GM10248 (cell line): ENCODE results near the gene S100A2.

Experiments
- CTCF ChIA-PET: fragments of 300-600 bp; sonication (Branson Sonifier 250); formaldehyde crosslinking; extraction: SDS; loops from one replicate; lab custom pipeline; 2021; ENCODE audit warnings: antibody characterized with exemption; lab: Yijun Ruan, JAX
- POLR2A ChIA-PET: fragments of 350-650 bp; sonication (Branson Sonifier 250); formaldehyde crosslinking; extraction: SDS; loops from one replicate; lab custom pipeline; 2020; ENCODE audit warnings: antibody characterized with exemption; lab: Yijun Ruan, JAX
- DNase-seq: peaks from one replicate; pipeline ENCODE4 v3.0.0; 2012; ENCODE audit errors: extremely low spot score
- TF ChIP-seq, protein P1 (sequence below): IDR thresholded peaks from 2 replicates; pipeline ENCODE4 v1.5.1; 2012; ENCODE audit warnings: mild to moderate bottlenecking, low read depth; ENCODE audit errors: extremely low read depth, missing control alignments, control extremely low read depth

Gene S100A2

DNA sequence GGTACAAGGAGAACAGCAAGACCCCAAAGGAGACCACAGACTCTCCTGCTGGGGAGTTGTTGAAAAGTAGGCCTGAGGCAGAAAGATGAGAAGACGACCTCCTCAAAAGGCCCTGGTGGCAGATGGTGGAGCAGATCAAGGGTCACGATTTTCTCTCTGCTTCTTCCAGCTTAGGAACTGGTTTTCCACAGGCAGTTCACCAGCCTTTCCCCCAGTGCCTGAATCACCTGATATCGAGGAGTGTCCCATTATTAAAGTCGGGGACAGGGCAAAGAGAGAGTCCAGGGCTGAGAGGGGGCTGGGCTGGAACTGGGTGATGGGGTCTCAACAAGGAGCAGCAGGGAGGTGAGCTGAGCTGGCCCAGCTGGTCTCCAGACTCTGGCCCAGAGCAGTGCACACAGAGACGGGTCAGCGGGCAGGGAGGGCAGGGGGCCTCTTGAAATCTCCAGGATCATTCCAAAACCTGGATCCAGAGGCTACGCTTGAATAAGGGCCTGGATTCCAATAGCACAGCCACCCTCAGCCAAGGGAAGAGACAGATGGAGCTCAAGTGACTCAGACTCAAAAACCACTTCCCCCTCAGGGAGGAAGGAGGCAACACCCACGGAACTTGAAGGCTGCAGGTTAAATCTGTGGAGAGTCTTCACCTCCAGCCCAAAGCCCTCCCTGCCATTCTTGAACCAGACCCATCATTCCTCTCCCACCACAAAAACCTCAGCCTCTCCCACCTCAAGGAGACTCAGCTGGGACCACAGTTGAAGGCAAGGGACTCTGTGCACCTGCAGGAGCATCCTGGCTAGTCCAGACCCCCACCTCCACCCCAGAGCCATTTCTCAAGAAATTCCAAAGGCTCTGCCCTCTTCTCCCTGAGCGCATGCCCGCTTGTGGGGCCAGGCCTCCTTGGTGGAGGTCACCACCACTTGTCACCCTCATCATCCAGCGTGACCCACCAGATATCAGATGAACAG is 25.0 kb downstream of the S100A2 start, which contains the start of gene S100A5:
Gene S100A5, minus strand, starts transcription at position 541 of the 968 bp plus-strand sequence. CDS start 743 bp downstream, outside the sequence.
- ChIA-PET POLR2A (interaction anchor here (0.6 to 1.6 kb wide), 2 partner anchors 12 to 450 kb away, joined by 5 read pairs; partner anchors contain the start of gene RPS27), CTCF (interaction anchor here (0.7 to 2.1 kb wide), 10 partner anchors 9 to 87 kb away, joined by 3 to 8 read pairs (median 5); partner anchors contain the start of genes S100A1 and S100A13)

DNA sequence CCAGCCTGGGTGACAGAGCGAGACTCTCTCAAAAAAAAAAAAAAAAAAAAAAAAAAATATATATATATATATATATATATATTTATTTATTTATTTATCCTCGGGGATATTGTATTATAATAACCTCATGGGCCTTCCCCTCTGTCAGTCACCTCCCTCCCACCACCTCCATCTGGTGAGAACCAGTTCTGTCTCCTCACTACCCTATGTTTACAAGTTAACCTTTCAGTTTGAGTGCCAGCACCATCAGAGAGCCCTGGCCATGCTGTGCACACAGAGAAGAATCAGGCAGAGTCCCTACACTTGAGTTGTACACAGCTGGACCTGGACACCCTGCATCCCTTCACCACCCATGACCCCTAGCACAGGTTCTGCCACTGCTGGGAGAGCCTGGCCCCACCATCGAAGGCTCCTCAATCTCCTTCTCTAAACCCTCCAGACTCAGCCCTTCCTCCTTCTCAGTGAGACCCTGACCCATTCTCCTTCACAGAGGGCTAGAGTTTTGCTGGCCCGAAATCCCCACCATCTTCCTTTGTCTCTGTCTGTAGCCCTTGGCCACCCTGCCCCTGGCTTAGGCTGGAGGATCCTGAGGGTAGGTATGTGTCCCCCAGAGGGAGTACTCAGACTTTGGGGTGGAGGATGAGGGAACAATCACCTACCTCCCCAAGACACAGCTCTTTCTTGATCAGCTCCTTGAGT is 26.1 kb downstream of the S100A2 start:
- ChIA-PET CTCF (interaction anchor here (1.2 to 2.1 kb wide), 7 partner anchors 12 to 88 kb away, joined by 3 to 8 read pairs (median 6); partner anchors contain the start of genes S100A1 and S100A13), POLR2A (no interaction called here)
- DNase-seq, result no peak
- TF ChIP-seq, protein P1, sequence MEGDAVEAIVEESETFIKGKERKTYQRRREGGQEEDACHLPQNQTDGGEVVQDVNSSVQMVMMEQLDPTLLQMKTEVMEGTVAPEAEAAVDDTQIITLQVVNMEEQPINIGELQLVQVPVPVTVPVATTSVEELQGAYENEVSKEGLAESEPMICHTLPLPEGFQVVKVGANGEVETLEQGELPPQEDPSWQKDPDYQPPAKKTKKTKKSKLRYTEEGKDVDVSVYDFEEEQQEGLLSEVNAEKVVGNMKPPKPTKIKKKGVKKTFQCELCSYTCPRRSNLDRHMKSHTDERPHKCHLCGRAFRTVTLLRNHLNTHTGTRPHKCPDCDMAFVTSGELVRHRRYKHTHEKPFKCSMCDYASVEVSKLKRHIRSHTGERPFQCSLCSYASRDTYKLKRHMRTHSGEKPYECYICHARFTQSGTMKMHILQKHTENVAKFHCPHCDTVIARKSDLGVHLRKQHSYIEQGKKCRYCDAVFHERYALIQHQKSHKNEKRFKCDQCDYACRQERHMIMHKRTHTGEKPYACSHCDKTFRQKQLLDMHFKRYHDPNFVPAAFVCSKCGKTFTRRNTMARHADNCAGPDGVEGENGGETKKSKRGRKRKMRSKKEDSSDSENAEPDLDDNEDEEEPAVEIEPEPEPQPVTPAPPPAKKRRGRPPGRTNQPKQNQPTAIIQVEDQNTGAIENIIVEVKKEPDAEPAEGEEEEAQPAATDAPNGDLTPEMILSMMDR, result no peak

More for the DNA sequence above, 25.0 kb downstream of the S100A2 start, which contains the start of gene S100A5:
- TF ChIP-seq, protein P1, result no peak
- peak; percentile 58 for DNase-seq

DNA sequence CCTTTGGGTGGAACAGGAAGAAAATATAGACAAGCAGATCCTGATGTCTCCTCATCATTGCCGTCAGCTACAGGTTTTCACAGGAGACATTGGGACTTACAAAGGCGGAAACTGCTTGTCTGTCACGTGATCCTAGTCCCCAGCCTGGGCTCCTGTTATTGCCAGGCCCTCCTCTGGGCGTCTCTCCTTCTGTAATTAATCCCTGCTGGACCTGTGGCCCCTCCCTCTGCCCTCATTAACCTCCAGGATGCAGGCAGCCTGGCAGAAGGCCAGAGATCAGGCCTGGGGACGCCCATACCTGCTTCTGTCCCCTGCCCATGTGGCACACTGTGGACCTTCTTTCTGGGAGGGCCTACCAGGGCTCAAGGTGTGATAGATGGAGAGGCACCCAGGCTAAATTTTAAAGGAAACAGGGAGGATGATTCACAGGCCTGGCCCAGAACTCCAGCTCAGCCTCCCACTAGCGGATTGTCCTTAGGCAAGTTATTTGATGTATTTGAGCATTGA is 27.3 kb downstream of the S100A2 start:
- no peak for DNase-seq
- CTCF ChIA-PET, result interaction anchor here (1.0 to 1.2 kb wide), 3 partner anchors 10 to 28 kb away, joined by 3 to 4 read pairs (median 4); no protein-coding TSS in a partner anchor
- TF ChIP-seq, protein P1, result no peak
- POLR2A ChIA-PET, result no interaction called here

DNA sequence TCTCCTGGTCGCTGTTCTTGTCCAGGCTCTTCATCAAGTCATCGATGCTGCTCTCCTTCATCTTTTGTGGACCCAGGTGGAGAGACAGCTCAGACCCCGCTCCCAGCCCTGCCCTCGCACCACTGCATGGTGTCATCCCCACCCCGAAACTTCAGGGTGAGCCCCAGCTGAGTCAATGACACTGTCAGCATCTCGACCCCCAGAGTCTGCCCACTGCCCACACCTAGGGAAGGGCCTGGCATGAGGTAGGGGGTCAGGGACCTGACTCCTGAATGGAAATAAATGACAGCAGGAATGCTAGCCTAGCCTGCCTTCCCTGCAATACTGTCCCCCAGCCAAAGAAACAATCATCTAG is 28.3 kb downstream of the S100A2 start:
- TF ChIP-seq, protein P1, result no peak
- no peak for DNase-seq
- POLR2A ChIA-PET, result no interaction called here
- CTCF ChIA-PET, result interaction anchor here (0.9 to 8.8 kb wide), 4 partner anchors 15 to 78 kb away, joined by 3 to 126 read pairs (median 4); no protein-coding TSS in a partner anchor

DNA sequence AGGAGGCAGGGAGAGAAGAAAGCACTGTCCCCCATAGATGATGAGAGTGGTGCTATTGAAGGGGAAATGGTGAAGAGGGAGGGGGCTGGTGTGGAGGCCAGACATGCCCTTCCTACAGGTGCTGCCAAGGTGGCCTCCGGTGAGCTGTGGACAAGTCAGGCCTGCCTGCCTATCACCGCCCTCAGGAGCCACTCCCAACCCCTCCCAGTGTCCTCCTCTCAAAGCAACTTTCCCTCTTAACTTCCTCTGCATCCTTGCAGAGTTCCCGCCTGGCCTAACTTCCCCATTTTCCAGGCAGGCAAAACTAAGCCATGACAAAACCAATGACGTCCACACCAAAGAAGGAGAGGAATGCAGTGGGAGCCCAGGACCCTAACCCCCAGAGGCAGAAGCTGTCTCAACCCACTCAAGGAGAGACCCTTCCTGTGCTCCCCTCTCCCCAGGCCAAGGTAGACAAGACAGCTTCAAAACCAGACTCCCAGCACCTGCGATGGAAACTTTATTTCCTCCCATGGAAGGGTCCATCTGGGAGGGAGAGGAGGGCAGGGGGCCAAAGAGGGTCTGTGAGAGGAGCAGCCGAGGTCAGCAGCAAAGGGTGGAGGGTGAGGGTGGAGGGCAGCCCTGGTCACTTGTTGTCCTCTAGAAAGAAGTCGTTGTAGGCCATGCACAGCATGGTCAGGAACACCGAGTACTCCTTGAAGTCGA is 28.8 kb downstream of the S100A2 start:
- TF ChIP-seq, protein P1, result no peak
- DNase-seq, result no peak
- CTCF ChIA-PET, result interaction anchor here (0.9 to 8.8 kb wide), 3 partner anchors 26 to 79 kb away, joined by 3 to 126 read pairs (median 3); no protein-coding TSS in a partner anchor
- POLR2A ChIA-PET, result no interaction called here
